HG02981 (cell line): ENCODE data around the gene PEX1.
A peak's percentile ranks its signal among the peaks of the same experiment; 100 is the strongest.
"Not testable (repeated sequence)": the region's sequence is repeated elsewhere in the genome, so short reads cannot be mapped to it uniquely, and the experiment has no call there.

Source experiments
- ATAC-seq: cut with Tn5 transposase; IDR thresholded peaks from one replicate; pipeline ENCODE4 v1.9.1; 2021; ENCODE audit warnings: mild to moderate bottlenecking, moderate library complexity; ENCODE audit not compliant: unreplicated experiment

Gene PEX1

GRCh38 chr7:92528188-92528957 is at the start of gene PEX1, which contains the start of gene RBM48:
Gene PEX1 (minus strand): TSS chr7:92528520. CDS start chr7:92528435, 85 bp downstream.
Gene RBM48 (plus strand): TSS chr7:92528795. CDS start chr7:92528814, 19 bp downstream.
- peak; percentile 96 for ATAC-seq

DNA sequence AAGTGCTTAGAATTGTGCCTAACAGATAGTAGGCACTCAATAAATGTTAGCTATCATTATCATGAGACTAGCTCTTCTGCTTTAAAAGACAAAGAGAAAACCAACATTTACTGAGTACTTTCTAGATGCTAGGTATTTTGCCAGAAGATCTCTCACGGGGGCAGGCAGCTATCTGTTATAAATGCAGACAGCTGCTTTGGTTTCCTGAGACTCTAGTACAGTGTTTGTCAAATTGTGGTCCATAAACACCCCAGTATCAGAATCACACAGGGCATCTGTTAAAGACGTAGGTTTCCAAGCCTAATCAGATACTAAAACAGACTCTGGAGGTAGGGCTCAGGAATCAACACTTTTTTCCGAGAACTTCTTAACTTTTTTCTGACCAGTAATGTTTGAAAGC is 48.0 kb upstream of the PEX1 start:
- no peak for ATAC-seq

- no peak for ATAC-seq
These were observed 40.8 kb upstream of the PEX1 start for GRCh38 chr7:92569137-92569536.

GRCh38 chr7:92567460-92567859 is 39.1 kb upstream of the PEX1 start:
- no peak for ATAC-seq

DNA sequence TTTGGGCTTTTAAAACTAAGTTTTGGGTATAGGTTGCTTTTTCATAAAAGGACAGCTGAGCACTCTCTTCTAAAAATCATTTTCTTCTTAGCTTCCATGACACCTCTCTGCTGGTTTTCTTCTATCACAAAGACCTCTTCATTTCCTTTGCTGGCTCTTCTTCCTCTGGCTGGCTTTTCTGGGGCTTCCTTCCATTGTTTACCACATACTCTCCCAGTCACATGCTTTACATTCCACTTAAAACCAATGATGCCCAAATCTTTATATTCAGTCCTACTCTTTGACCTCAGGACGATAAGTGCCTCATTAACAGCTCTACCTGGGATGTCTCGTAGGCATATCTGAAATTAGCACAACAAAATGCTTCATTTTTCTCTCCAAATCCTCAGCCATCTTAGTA is 35.0 kb upstream of the PEX1 start:
- ATAC-seq = no peak

GRCh38 chr7:92560602-92561001 is 32.3 kb upstream of the PEX1 start:
- ATAC-seq = no peak

- no peak for ATAC-seq
These were observed 29.6 kb upstream of the PEX1 start for GRCh38 chr7:92557808-92558362.

GRCh38 chr7:92557249-92557648 is 28.9 kb upstream of the PEX1 start:
- ATAC-seq = no peak

- no peak for ATAC-seq
These were observed 21.9 kb upstream of the PEX1 start for GRCh38 chr7:92550194-92550593.

DNA sequence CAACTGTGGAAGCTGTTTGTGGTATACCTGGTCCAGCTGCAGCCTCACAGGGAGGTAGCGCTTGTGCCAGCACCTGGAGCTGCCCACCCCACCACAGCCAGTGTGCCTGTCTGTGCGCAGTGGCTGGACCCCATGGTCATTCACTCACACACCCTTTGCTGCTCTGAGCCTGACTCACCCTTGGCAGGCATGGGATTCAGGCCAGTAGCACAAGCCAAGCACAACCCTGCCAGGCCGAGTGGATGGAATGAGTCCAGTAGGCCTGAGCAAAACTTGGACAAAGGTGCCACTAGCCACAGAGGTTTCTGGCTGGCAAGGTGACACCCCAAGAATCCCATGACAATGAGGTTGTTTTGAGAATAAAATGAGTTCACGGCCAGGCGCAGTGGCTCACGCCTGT is 19.3 kb upstream of the PEX1 start:
- no peak for ATAC-seq

GRCh38 chr7:92546856-92547497 is 18.7 kb upstream of the PEX1 start:
- ATAC-seq = no peak

DNA sequence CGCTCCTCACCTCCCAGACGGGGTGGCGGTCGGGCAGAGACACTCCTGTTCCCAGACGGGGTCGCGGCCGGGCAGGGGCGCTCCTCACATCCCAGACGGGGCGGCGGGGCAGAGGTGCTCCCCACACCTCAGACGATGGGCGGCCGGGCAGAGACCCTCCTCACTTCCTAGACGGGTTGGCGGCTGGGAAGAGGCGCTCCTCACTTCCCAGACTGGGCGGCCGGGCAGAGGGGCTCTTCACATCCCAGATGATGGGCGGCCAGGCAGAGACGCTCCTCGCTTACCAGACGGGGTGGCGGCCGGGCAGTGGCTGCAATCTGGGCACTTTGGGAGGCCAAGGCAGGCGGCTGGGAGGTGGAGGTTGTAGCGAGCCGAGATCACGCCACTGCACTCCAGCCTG is 16.8 kb upstream of the PEX1 start:
- not testable (repeated sequence) for ATAC-seq

- not testable (repeated sequence) for ATAC-seq
These were observed 15.2 kb upstream of the PEX1 start for GRCh38 chr7:92543542-92543941.

- no peak for ATAC-seq
These were observed 6.3 kb upstream of the PEX1 start for GRCh38 chr7:92534572-92534971.

DNA sequence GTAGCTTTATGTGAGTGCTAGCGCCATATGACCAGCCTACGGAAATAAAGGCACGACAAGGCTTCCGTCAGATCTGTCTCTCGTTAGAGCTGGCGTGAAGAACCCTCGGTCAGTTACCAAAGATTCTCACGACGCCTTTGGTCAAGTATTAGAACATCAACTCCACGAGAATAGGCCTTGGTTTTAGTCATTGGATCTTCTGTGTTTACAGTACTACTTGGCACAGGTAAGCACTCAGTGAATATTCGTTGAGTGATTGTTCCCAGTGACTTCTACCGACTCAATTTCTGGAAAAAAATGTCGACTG is 591 bp upstream of the PEX1 start:
- ATAC-seq = peak; percentile 0

DNA sequence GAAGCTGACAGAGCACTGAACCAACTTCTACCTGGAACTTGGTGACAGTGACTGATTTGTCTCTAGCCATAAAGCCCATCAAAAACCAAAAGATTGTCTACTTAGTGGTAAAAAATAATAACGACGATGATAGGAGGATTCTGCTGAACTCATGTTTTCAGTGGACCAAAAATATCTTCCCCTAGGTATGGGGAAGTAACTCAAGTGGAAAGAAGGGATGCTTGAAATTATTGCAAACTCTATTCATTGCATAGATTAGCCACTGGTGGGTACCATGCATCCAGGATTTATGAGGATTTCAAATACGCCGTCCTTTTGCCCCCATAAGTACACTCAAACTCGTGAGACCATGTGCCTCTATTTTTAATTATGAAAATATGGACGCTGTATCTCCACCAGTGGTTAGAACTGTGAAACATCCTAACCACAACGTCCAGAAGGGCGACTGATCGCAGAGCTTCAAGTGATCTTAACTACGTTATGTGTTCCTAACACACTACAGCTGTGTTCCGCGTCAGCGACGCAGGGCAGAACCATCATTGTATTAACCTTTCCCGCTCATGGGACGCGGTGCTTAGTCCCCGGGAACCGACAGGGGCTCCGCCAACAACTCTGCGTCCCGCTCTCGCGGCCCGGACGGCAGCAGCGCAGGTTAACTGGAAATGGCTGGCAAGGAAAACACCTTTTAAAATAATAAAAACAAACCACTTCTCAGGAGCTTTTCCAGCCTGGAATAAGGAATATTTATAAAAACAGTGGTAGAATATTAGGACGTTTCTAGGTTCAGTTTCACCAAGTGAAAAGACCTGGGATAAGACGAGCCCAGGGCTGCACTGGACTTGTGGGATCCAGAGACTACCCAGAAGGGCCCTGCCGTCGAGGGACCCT is 776 bp downstream of the PEX1 start:
- ATAC-seq = peak; percentile 32

GRCh38 chr7:92523110-92523509 is 5.2 kb downstream of the PEX1 start:
- ATAC-seq = no peak

DNA sequence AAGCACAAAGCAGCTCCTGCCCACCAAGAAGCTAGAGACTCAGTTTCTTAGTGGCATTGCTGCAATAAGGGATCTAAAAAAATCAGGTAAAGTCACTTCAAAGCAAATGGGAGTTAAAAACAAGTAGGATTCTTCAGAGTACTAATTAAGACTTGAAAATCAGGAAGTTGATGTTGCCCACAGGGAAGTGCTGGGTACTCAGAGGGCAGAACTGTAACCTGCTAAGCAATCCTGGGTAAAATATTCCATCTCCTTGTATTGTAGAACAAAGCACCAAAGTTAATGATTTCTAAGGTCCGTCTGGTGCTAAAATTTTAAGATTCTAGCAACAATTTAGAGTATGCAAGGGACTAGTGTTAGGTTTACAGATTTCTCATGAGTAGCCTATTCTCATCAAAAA is 8.3 kb downstream of the PEX1 start:
- ATAC-seq = no peak

GRCh38 chr7:92517631-92518030 is 10.7 kb downstream of the PEX1 start:
- no peak for ATAC-seq

GRCh38 chr7:92513167-92513902 is 15.0 kb downstream of the PEX1 start:
- ATAC-seq = no peak

DNA sequence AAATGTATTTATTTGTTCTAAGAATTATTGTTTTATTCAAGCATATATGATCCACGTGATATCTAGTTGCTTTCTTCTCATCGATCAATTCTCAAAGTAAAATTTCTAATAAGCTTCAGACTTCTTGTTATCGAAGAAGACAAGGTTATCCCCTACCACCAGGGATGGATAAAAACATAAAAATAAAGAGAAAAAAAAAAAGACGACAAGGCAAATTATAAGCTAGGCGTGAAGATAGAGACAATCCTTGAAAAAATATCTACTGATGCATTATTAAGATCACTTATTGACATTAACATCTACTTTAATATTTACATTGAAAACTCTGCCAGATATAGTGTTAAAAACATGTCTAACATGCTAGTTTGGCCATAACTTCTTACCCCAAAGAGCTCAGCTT is 19.4 kb downstream of the PEX1 start:
- ATAC-seq = no peak
